Thyroid gland (tissue), 4 donors: ENCODE data around the gene KCNK18. TPM values are rescaled to one million over a fixed set of nuclear protein-coding genes. Genes with fewer than 3 reads are reported as not detected.

ENCODE experiments used
- DNase-seq, 2 donors: peaks; one replicate each; pipeline ENCODE4 v3.0.0-alpha.2; 2019
- H3K27ac ChIP-seq, 3 donors: fragments of 200-600 bp; sonication (generic); 1 replicate in 2 of 3; 2 replicates in 1 of 3; pipeline ENCODE4 v1.5.1; 2016 to 2019; ENCODE audit warnings: mild to moderate bottlenecking in 1 of 3, moderate library complexity in 1 of 3
- H3K27me3 ChIP-seq: fragments of 200-600 bp; sonication (generic); one replicate; pipeline ENCODE4 v1.5.1; 2019
- H3K36me3 ChIP-seq, 2 donors: fragments of 200-600 bp; sonication (generic); one replicate each; pipeline ENCODE4 v1.5.1; 2016 to 2019
- H3K4me1 ChIP-seq, 2 donors: fragments of 200-600 bp; sonication (generic); one replicate each; pipeline ENCODE4 v1.5.1; 2017 to 2019
- H3K4me3 ChIP-seq, 3 donors: fragments of 200-600 bp; sonication (generic); replicated peaks in 1 of 3; 1 replicate in 2 of 3; 2 replicates in 1 of 3; pipeline ENCODE4 v1.5.1; 2016; ENCODE audit warnings: mild to moderate bottlenecking in 1 of 3
- H3K9me3 ChIP-seq: fragments of 200-600 bp; sonication (generic); one replicate; pipeline ENCODE4 v1.5.1; 2017
- POLR2A ChIP-seq, 2 donors: fragments of 450-650 bp; IDR thresholded peaks; one replicate each; pipeline ENCODE4 v1.6.1; 2017; ENCODE audit warnings: antibody characterized with exemption in 2 of 2, mild to moderate bottlenecking in 2 of 2, moderate library complexity in 1 of 2
- WGBS, 2 donors: methylation state at CpG; one replicate each; pipeline ENCODE4 v1.1.5; 2017; 5-methylcytosine and 5-hydroxymethylcytosine counted together
- intact Hi-C: fragments of 100-400 bp; cut with DNase I; formaldehyde crosslinking; loops from one replicate; pipeline ENCODE4 v1.15.1; 2023
- total RNA-seq, 4 donors: library from RNA; depleted of rRNA; stranded (reverse); fragments of >200 nt; gene quantifications; one replicate each; pipeline ENCODE4 v1.2.3, GENCODE V29; 2016
- TF ChIP-seq, protein P1 (sequence below), 6 experiments: fragments of 200-600 bp in 3 of 6; fragments of 450-650 bp in 3 of 6; sonication (generic) in 3 of 6; IDR thresholded peaks; one replicate each; pipeline ENCODE4 v1.5.1; 2016 to 2019; ENCODE audit warnings: antibody characterized with exemption in 6 of 6, mild to moderate bottlenecking in 2 of 6, inconsistent platforms in 1 of 6, moderate library complexity in 1 of 6

The KCNK18 gene
- total RNA-seq, 4 donors from 2014 or later, result not detected

DNA sequence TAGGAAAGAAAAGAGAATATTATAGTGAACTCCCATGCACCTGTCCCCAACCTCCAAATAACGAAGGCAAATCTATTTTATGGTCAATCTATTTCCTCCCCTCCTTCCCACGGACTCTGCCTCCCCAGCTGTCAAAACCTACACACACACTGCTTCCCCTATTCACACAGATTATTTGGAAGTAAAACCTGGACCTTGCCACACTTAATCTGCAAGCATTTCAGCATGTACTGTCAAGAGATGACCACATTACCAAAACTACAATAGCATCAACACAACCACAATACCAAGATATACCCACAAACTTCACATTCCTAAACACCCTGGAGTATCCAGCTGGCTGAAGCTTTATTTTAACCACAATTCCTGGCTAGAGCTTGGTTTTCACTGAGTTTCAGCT is 27.8 kb upstream of the KCNK18 start:
- H3K9me3 ChIP-seq, result no peaks in the 10 kb centered on the region
- no peak overlapping the region for H3K27ac ChIP-seq
- no peaks in the 10 kb centered on the region for H3K36me3 ChIP-seq
- H3K4me3 ChIP-seq, result no peak overlapping the region
- intact Hi-C loops, result no loop called here
- TF ChIP-seq POLR2A (IDR thresholded peaks at IDR 0.05), result no peak
- TF ChIP-seq, protein P1, sequence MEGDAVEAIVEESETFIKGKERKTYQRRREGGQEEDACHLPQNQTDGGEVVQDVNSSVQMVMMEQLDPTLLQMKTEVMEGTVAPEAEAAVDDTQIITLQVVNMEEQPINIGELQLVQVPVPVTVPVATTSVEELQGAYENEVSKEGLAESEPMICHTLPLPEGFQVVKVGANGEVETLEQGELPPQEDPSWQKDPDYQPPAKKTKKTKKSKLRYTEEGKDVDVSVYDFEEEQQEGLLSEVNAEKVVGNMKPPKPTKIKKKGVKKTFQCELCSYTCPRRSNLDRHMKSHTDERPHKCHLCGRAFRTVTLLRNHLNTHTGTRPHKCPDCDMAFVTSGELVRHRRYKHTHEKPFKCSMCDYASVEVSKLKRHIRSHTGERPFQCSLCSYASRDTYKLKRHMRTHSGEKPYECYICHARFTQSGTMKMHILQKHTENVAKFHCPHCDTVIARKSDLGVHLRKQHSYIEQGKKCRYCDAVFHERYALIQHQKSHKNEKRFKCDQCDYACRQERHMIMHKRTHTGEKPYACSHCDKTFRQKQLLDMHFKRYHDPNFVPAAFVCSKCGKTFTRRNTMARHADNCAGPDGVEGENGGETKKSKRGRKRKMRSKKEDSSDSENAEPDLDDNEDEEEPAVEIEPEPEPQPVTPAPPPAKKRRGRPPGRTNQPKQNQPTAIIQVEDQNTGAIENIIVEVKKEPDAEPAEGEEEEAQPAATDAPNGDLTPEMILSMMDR (IDR thresholded peaks at IDR 0.05), result no peak
- WGBS, 2 donors, result 24% methylated on average over 2 of the region's 2 CpGs
- peaks cover 42% of the 10 kb centered on the region for H3K27me3 ChIP-seq
- peaks cover 9 to 20% of the 10 kb centered on the region in 2 donors for H3K4me1 ChIP-seq
- DNase-seq, result no peak

- Histone ChIP-seq H3K9me3 (no peaks in the 10 kb centered on the region), H3K36me3 (no peaks in the 10 kb centered on the region), H3K4me1 (peaks cover 4 to 23% of the 10 kb centered on the region in 2 donors), H3K4me3 (no peak overlapping the region), H3K27me3 (peaks cover 35% of the 10 kb centered on the region), H3K27ac (no peak overlapping the region)
- no peak for TF ChIP-seq POLR2A (IDR thresholded peaks at IDR 0.05)
- WGBS, 2 donors, result 11 to 18% methylated on average over 6 of the region's 6 CpGs
- no peak for DNase-seq
- intact Hi-C loops, result no loop called here
Observed at GRCh38 chr10:117170244-117170643, 27.0 kb upstream of the KCNK18 start.

- TF ChIP-seq POLR2A (IDR thresholded peaks at IDR 0.05), result no peak
- TF ChIP-seq, protein P1 (IDR thresholded peaks at IDR 0.05), result peak; percentile 46 to 83 (median 72)
- Histone ChIP-seq H3K27me3 (no peaks in the 10 kb centered on the region), H3K36me3 (no peaks in the 10 kb centered on the region)
Observed at GRCh38 chr10:117174439-117175214, 22.7 kb upstream of the KCNK18 start.

DNA sequence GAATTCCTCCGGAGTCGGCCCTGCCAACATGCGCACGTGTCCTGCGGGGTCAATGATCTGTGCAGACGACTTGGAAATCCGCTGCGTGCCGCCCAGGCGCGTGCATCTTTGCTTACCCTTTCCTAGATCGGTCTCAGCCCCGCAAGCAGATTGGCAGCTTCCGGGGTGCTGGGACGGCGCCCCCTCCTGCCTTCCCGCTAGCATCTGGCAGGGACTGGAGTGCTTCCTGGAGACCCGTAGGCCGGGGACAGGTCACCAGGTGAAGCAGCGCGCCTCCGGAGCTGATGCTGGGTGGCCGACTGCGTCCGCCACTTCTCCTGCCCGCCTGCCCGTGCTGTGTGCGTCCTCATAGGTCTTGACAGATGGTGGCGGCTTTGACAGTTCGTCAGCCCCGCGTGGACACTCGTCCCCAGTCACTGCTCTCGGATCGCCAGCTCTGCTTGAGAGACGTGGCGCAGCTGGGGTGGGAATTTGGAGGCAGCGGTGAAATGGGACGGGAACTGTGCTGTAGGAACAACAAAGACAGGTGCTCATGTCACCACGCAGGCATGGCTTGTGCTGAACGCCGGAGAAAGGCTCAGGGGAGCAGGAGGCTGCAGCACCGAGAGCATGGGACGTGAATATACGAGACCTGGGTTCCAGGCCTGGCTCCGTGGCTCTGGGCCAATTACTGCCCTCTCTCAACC is 21.9 kb upstream of the KCNK18 start:
- 2% methylated on average over 15 to 46 of the region's 46 CpGs for WGBS, 2 donors
- no peaks in the 10 kb centered on the region for H3K36me3 ChIP-seq
- intact Hi-C loops, result loop anchor here (2.0 kb wide), 1 partner anchor 377 kb away; no protein-coding TSS in a partner anchor
- peak overlapping the region; percentile 14 to 32 (median 16) for H3K4me3 ChIP-seq
- no peak for TF ChIP-seq POLR2A (IDR thresholded peaks at IDR 0.05)
- TF ChIP-seq, protein P1 (IDR thresholded peaks at IDR 0.05), result no peak
- peak; percentile 39 to 44 for DNase-seq
- H3K9me3 ChIP-seq, result no peaks in the 10 kb centered on the region
- H3K4me1 ChIP-seq, result peaks cover 0 to 11% of the 10 kb centered on the region in 2 donors
- H3K27me3 ChIP-seq, result no peaks in the 10 kb centered on the region
- H3K27ac ChIP-seq, result no peak overlapping the region

More at GRCh38 chr10:117174439-117175214, 22.7 kb upstream of the KCNK18 start:
- no peak overlapping the region for H3K27ac ChIP-seq
- H3K4me3 ChIP-seq, result peak overlapping the region in 2 of 3 donors; percentile 14 to 32
- 5 to 12% methylated on average over 14 to 15 of the region's 16 CpGs for WGBS, 2 donors
- H3K9me3 ChIP-seq, result no peaks in the 10 kb centered on the region
- intact Hi-C loops, result loop anchor here (2.0 kb wide), 1 partner anchor 376 kb away; no protein-coding TSS in a partner anchor
- peaks cover 0 to 11% of the 10 kb centered on the region in 2 donors for H3K4me1 ChIP-seq
- peak; percentile 76 to 82 for DNase-seq

DNA sequence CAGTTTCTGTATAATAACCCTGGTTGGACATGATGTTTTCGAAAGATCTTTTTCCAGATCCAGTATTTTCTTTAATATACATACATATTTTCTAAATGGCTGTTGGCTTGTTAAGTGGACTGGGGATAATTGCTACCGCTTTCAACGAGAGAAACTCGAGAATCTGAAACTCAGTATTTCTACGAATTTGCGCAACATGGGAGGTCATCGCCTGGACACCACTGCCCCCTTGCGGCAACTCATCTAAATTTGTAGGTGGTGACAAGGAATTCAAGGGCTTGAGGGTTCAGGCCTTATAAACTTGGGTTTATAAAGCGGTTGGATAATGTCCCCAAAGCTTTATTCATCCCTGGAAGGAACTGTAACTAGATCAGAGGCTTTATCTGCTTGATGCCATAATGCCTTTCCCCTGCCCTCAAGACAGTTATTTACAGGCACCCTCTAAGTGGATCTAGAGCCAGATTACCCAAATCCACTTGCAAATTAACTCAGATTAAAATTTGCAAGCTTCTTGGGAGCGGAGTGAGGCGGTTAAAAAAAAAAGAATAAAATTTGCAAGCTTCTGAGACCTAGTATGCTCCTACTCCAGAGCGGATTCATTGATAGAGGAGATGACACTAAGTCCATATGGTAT is 21.3 kb upstream of the KCNK18 start:
- H3K4me1 ChIP-seq, result peaks cover 0 to 11% of the 10 kb centered on the region in 2 donors

More for the DNA sequence above, 21.3 kb upstream of the KCNK18 start:
- 20 to 21% methylated on average over 12 of the region's 12 CpGs for WGBS, 2 donors
- H3K4me3 ChIP-seq, result peak overlapping the region in 1 of 3 donors; percentile 32
- H3K27ac ChIP-seq, result no peak overlapping the region
- H3K27me3 ChIP-seq, result no peaks in the 10 kb centered on the region
- DNase-seq, result peak; percentile 81 to 83
- no peaks in the 10 kb centered on the region for H3K9me3 ChIP-seq
- H3K36me3 ChIP-seq, result no peaks in the 10 kb centered on the region
- intact Hi-C loops, result loop anchor here (2.0 kb wide), 1 partner anchor 377 kb away; no protein-coding TSS in a partner anchor
- TF ChIP-seq, protein P1 (IDR thresholded peaks at IDR 0.05), result peak; percentile 47 to 78 (median 68)
- TF ChIP-seq POLR2A (IDR thresholded peaks at IDR 0.05), result no peak
